GM18508 (cell line): ENCODE data around the gene IFNGR1.
"Not testable (repeated sequence)": the region's sequence is repeated elsewhere in the genome, so short reads cannot be mapped to it uniquely, and the experiment has no call there.

ENCODE experiments used
- ATAC-seq: cut with Tn5 transposase; IDR thresholded peaks from one replicate; pipeline ENCODE4 v1.9.1; 2021; ENCODE audit warnings: moderate number of reproducible peaks; ENCODE audit not compliant: insufficient read depth, unreplicated experiment

Gene IFNGR1

GRCh38 chr6:137236581-137237355 lies 17.6 kb upstream of the IFNGR1 start:
- ATAC-seq: no peak

- ATAC-seq: no peak
Measured at GRCh38 chr6:137235686-137236085, 16.5 kb upstream of the IFNGR1 start.

GRCh38 chr6:137233911-137234863 lies 15.0 kb upstream of the IFNGR1 start:
- no peak for ATAC-seq

- no peak for ATAC-seq
Measured at GRCh38 chr6:137231895-137232294, 12.7 kb upstream of the IFNGR1 start.

- no peak for ATAC-seq
Measured at GRCh38 chr6:137230956-137231555, 11.9 kb upstream of the IFNGR1 start.

- no peak for ATAC-seq
Measured at GRCh38 chr6:137230547-137230946, 11.4 kb upstream of the IFNGR1 start.

GRCh38 chr6:137229075-137229759 lies 10.0 kb upstream of the IFNGR1 start:
- no peak for ATAC-seq

GRCh38 chr6:137227871-137228302 lies 8.7 kb upstream of the IFNGR1 start:
- ATAC-seq: peak; percentile 62

- ATAC-seq: no peak
Measured at GRCh38 chr6:137226697-137227096, 7.5 kb upstream of the IFNGR1 start.

GRCh38 chr6:137224799-137225198 lies 5.6 kb upstream of the IFNGR1 start:
- ATAC-seq: peak; percentile 57

- ATAC-seq: no peak
Measured at GRCh38 chr6:137223370-137224131, 4.4 kb upstream of the IFNGR1 start.

GRCh38 chr6:137222381-137222780 lies 3.2 kb upstream of the IFNGR1 start:
- ATAC-seq: no peak

- ATAC-seq: no peak
Measured at GRCh38 chr6:137219664-137220252, 573 bp upstream of the IFNGR1 start.

- peak; percentile 35 for ATAC-seq
Measured at GRCh38 chr6:137218473-137218916, 690 bp downstream of the IFNGR1 start.

GRCh38 chr6:137217801-137218472 lies 1.2 kb downstream of the IFNGR1 start:
- ATAC-seq: no peak

GRCh38 chr6:137216875-137217553 lies 2.2 kb downstream of the IFNGR1 start:
- ATAC-seq: no peak

GRCh38 chr6:137216106-137216505 lies 3.1 kb downstream of the IFNGR1 start:
- no peak for ATAC-seq

- not testable (repeated sequence) for ATAC-seq
Measured at GRCh38 chr6:137215630-137216029, 3.6 kb downstream of the IFNGR1 start.
